ENCODE results near the gene SYT8.
A peak's percentile ranks its signal among the peaks of the same experiment; 100 is the strongest.

DNA sequence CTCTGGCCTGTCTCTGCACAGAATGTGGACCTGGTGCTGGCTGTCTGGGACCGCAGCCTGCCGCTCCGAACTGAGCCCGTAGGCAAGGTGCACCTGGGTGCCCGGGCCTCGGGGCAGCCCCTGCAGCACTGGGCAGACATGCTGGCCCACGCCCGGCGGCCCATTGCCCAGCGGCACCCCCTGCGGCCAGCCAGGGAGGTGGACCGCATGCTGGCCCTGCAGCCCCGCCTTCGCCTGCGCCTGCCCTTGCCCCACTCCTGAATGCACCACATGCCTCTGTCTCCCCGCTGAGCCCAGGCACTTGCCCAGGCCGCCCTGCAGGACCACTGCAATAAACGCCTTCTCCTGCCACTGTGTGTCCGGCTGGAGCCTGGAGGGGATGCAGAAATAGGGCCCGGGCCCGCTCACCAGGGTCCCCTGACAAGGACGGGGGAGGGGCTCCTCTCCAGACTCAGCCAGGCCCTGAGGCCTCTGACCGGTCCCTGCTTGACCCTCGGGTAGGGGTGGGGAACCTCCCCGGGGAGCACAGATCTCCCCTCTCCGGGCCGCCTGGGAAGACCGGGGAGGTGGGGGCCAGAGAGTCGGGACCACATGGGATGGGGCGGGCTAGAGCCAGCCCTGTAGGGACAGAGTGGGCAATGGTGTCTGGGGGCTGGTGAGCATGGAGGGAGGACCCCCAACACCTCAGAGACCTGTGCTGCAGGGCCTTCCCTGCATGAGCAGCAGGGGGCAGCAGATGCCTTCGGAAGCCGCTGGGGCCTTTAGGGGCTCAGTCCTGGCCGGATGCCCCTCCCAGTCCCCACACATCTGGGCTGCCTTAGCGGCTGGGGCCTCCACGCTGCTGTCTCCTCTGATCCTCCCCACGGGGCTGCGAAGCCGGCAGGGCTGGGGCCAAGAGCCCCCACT lies 2.6 kb downstream of the SYT8 start:
- TF ChIP-seq CTCF (conservative IDR thresholded peaks at IDR 0.05; ENCODE audit: low read depth, low read length) (peak; percentile 75), EZH2 (IDR thresholded peaks at IDR 0.05; ENCODE audit: low read length, unreplicated experiment) (no peak)

Measured in PC-3 (cell line).